Measurements from ENCODE around the gene CNPY2. TPM values are rescaled to one million over a fixed set of nuclear protein-coding genes. Genes with fewer than 3 reads are reported as not detected.

Gene CNPY2
- total and polyA plus RNA-seq, 2 of the 13 experiments (the other 11 are each of a cell fraction or from before 2014, with no cell fraction given) = 285 to 356 TPM

GRCh38 chr12:56304276-56304675 lies 11.5 kb downstream of the CNPY2 start (continued):
- TF ChIP-seq ZNF570 (CRISPR knock-in tag; IDR thresholded peaks at IDR 0.05; ENCODE audit: borderline replicate concordance) = no peak

- Histone ChIP-seq H3K9ac (ENCODE audit: insufficient read depth, low read depth, low read length) (peak overlapping the region; percentile 86), H2AFZ (ENCODE audit: low read length) (peak overlapping the region; percentile 64), H3K4me2 (ENCODE audit: low read depth, low read length) (peak overlapping the region; percentile 98), H3K4me1 (ENCODE audit: insufficient read depth, low read length) (peaks cover 65% of the 10 kb centered on the region), H3K4me3 (replicated peaks in 1 of 3; ENCODE audit: insufficient read depth in 1 of 3, low read depth in 2 of 3, low read length in 3 of 3) (peak overlapping the region; percentile 62 to 97 (median 94)), H3K9me3 (ENCODE audit: low read length) (no peaks in the 10 kb centered on the region), H3K36me3 (replicated peaks in 1 of 2; ENCODE audit: control insufficient read depth in 1 of 2, insufficient read depth in 2 of 2, low read length in 2 of 2) (peaks cover 3 to 15% of the 10 kb centered on the region in 2 experiments; a peak in 3 of 5 replicates), H3K79me2 (ENCODE audit: insufficient read depth, low read length) (peaks cover 39% of the 10 kb centered on the region), H4K20me1 (ENCODE audit: insufficient read depth, low read length) (no peaks in the 10 kb centered on the region; the same call in 1 of the 2 replicates), H3K27me3 (ENCODE audit: control insufficient read depth in 1 of 2, insufficient read depth in 2 of 2, low read length in 2 of 2) (no peaks in the 10 kb centered on the region; a peak in 1 of 5 replicates), H3K27ac (ENCODE audit: extremely low read length, insufficient read depth, low read length) (peak overlapping the region; percentile 96)
- 9% methylated on average over 18 of the region's 21 CpGs for WGBS (ENCODE audit: low lambda C conversion rate)
- in situ Hi-C loops (cut with HindIII; ENCODE audit: extremely low pct_ligation_motif_present, low pct_unique_long_range_greater_than_20kb) (no loop called here), intact Hi-C loops (cut with micrococcal nuclease; ENCODE audit: unreplicated experiment) (loop anchor here (2.0 kb wide), 2 partner anchors 16 to 182 kb away; partner anchors contain the start of gene ZC3H10)
- DNase-seq (ENCODE audit: low spot score) (no peak), ATAC-seq (peak; percentile 1; the same call in 2 of the 3 replicates), FAIRE-seq (no peak)
- POLR2A ChIA-PET = interaction anchor here (1.1 to 2.8 kb wide), 7 partner anchors 14 to 336 kb away, joined by 3 to 16 read pairs (median 5); partner anchors contain the start of genes ANKRD52, COQ10A, RNF41 and TIMELESS
- CTCF ChIA-PET (ENCODE audit: low intra/inter-chr PET ratio, low total read pairs) = no interaction called here
- BruUV-seq (replicated peaks) = TSS peak; percentile 88
- 0 out of 2 replicates have a peak, but pooled peaks have one; percentile 30 for TF ChIP-seq BORCS8-MEF2B (CRISPR knock-in tag; IDR thresholded peaks at IDR 0.05)
- peak; percentile 49; the same call in 1 of the 2 replicates for TF ChIP-seq ZBTB33 (CRISPR knock-in tag; IDR thresholded peaks at IDR 0.05)
- TF ChIP-seq HNF4A (CRISPR knock-in tag; IDR thresholded peaks at IDR 0.05) = peak; percentile 1; the same call in 1 of the 2 replicates
- no peak for TF ChIP-seq KDM3A (CRISPR knock-in tag; IDR thresholded peaks at IDR 0.05; ENCODE audit: low read depth)
- TF ChIP-seq RAD21 (CRISPR knock-in tag; IDR thresholded peaks at IDR 0.05) = no peak
- TF ChIP-seq ZEB1 (IDR thresholded peaks at IDR 0.05; ENCODE audit: insufficient replicate concordance, low read depth) = peak; percentile 11
- no peak for TF ChIP-seq ZNF589 (CRISPR knock-in tag; conservative IDR thresholded peaks at IDR 0.05)
- peak; percentile 29; the same call in 1 of the 2 replicates for TF ChIP-seq ZMYM2 (CRISPR knock-in tag; IDR thresholded peaks at IDR 0.05)
- 0 out of 2 replicates have a peak, but pooled peaks have one; percentile 50 for TF ChIP-seq CCDC6 (CRISPR knock-in tag; IDR thresholded peaks at IDR 0.05)
- no peak for TF ChIP-seq SMC3 (IDR thresholded peaks at IDR 0.05; ENCODE audit: low read length)
- TF ChIP-seq EEA1 (CRISPR knock-in tag; IDR thresholded peaks at IDR 0.05; ENCODE audit: borderline replicate concordance) = no peak
- 0 out of 2 replicates have a peak, but pooled peaks have one; percentile 18 for TF ChIP-seq ZNF430 (CRISPR knock-in tag; IDR thresholded peaks at IDR 0.05)
- peak; percentile 43; the same call in 1 of the 2 replicates for TF ChIP-seq PRDM15 (CRISPR knock-in tag; IDR thresholded peaks at IDR 0.05)
- TF ChIP-seq SSRP1 (CRISPR knock-in tag; IDR thresholded peaks at IDR 0.05) = 0 out of 2 replicates have a peak, but pooled peaks have one; percentile 3
- TF ChIP-seq LCORL (IDR thresholded peaks at IDR 0.05) = no peak
- no peak for TF ChIP-seq LCORL (CRISPR knock-in tag; IDR thresholded peaks at IDR 0.05)
These were observed 14.9 kb downstream of the CNPY2 start for GRCh38 chr12:56300644-56301464.

Measured in HepG2 (cell line).